Measurements from ENCODE around the gene CHIT1. TPM values are rescaled to one million over a fixed set of nuclear protein-coding genes. Genes with fewer than 3 reads are reported as not detected.

CHIT1 gene
- total RNA-seq = not detected in 2 replicates

DNA sequence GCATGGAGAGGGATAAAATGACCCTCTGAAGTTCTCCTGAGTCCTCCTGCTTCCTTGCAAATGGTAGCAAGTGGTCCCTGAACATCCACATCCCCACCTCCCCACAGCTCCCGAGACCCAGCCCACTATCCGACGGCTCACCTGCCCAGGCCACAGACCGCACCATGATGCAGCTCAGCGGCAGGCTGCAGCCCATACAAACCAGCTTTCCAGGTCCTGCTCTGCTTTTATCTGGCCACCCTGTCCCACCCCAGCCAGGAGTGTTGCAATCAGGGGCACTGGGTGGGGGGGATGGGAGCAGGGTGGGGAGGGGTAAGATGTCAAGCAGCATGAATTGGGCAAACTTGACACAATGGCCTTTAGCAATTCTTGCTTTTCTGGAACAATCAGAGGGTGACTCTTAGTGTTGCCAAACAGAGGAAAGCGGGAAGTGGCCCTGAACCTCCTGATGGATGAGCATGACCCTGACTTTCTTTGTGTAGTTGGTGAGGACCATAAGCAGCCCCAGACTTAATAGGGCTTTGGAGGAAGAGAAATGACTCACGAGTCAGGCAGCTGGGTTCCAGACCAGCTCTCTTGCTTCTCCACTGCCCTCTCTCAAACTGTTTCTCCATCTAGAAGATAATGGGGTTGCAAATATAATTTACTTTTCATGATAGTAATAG, at the start of gene CHIT1:
Gene CHIT1 (minus strand): TSS at position 203 of the 665 bp plus-strand sequence. CDS start 37 bp downstream, at position 166.

DNA sequence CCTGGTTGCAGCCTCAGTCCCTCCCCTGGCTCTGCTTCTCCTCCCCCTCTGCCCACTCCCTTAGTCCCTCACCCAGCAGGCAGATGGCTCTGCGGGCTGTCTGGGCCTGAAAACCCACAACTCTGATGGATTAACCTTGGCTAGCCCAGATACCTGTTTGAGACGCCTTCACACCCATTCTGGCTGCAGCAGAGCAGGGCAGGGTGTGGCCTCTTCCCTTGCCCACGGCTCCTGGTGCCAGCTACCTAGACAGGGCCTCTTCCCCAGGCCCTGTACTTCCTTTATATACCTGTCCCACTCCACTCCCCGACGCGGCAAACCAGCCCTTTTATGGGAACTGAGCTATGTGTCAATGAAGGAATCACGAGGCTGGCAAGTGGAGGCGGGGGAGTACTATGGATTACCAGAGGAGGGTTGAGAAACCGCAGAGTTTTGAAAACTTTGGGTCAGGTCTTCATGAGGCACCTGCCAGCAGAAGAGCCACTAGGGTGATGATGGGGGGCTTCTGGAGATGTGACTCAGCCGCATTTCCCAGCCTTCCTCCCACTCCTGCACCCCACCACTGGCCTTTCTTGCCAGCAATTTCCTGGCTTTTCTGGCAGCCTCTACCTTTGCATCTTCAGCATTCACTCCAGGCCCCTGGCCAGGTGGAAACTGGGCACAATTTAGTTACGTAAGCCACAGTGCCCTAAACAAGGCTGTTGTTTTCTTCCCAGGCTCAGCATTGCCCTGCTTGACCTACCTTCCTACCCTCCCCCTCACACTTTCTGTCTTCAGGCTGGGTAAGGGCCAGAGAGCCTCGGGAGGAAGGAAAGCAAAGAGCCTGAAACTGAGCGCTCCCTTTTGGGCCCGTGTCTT, 42.8 kb downstream of the CHIT1 start, which contains the start of gene CHI3L1:
Gene CHI3L1 (minus strand): TSS at position 259 of the 858 bp plus-strand sequence. CDS start 81 bp downstream, at position 178.

DNA sequence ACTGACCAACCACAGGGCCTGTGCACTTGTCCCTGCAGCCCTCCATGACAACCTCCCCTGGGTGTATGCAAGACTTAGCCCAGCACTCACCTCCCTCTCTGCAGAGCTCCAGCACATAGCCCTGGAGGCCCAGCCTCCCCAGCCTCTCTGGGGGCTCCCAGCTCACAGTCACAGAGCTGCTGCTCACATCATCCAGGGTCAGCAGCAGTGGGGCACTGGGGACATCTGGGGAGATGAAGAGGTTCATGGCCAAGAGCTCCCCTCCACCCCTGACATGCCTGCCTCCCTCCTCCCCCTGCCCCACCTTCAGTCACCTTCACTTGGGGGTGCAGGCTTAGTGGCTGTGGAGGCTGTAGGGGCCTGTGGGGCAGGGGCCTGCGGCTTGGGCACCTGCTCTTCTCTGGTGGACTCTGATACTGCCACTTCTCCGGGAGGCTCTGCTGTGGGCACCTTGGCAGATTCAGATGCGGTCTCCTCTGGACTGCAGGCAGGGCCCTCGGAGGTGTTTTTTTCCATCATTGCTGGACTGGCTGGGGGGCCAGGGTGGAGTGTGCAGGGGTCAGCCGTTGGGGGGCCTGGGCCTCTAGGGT, 54.1 kb downstream of the CHIT1 start, which contains the start of gene MYBPH:
Gene MYBPH (minus strand): TSS at position 590 of the 590 bp plus-strand sequence. CDS start 71 bp downstream, at position 519.

Other genes starting within 250 kb of the CHIT1 start
- gene TMEM183A, start 222.3 kb downstream of the CHIT1 start, total RNA-seq = 83.1 and 85.8 TPM in 2 replicates
- gene PPFIA4, start 203.2 kb downstream of the CHIT1 start, total RNA-seq = 2.0 and 2.6 TPM in 2 replicates
- gene MYOG, start 143.7 kb downstream of the CHIT1 start, total RNA-seq = not detected in 2 replicates
- 0.09 and 0.14 TPM in 2 replicates for gene ADORA1, start 101.9 kb downstream of the CHIT1 start, total RNA-seq
- not detected in 2 replicates for gene MYBPH, start 53.8 kb downstream of the CHIT1 start, total RNA-seq
- 0.09 and 0.35 TPM in 2 replicates for gene CHI3L1, start 43.0 kb downstream of the CHIT1 start, total RNA-seq
- 57.2 and 85.4 TPM in 2 replicates for gene BTG2, start 75.8 kb upstream of the CHIT1 start, total RNA-seq
- gene FMOD, start 121.4 kb upstream of the CHIT1 start, total RNA-seq = 0.05 TPM in 1 of 2 replicates, not detected in the other
- gene PRELP, start 246.1 kb upstream of the CHIT1 start, total RNA-seq = not detected in 2 replicates